ENCODE data around the gene ACAD11. TPM values are rescaled to one million over a fixed set of nuclear protein-coding genes. Genes with fewer than 3 reads are reported as not detected.

Gene ACAD11
- total RNA-seq, 6 donors from 2014 or later: 15.8 to 50.3 (median 19.5) TPM

- ATAC-seq (ENCODE audit: low FRiP score in 2 of 2) (no peak), DNase-seq (no peak)
- 73 to 79% methylated on average over 5 of the region's 5 CpGs for WGBS, 2 donors
Measured at GRCh38 chr3:132538072-132538471, 121.5 kb downstream of the ACAD11 start.

GRCh38 chr3:132537297-132537696 lies 122.3 kb downstream of the ACAD11 start:
- H3K27ac ChIP-seq: no peak overlapping the region
- no peak overlapping the region for H3K4me3 ChIP-seq
- WGBS, 2 donors: 90 to 97% methylated on average over 1 of the region's 1 CpG
- TF ChIP-seq EP300 (IDR thresholded peaks at IDR 0.05) (no peak), CTCF (IDR thresholded peaks at IDR 0.05) (no peak), POLR2A (IDR thresholded peaks at IDR 0.05) (no peak), POLR2AphosphoS5 (IDR thresholded peaks at IDR 0.05) (no peak)
- peaks cover 0 to 5% (median 0%) of the 10 kb centered on the region in 4 donors for H3K4me1 ChIP-seq
- H3K9me3 ChIP-seq: no peaks in the 10 kb centered on the region
- H3K36me3 ChIP-seq: peaks cover 6 to 60% (median 29%) of the 10 kb centered on the region in 4 donors
- no peaks in the 10 kb centered on the region for H3K27me3 ChIP-seq
- no peak for DNase-seq
- no peak for ATAC-seq (ENCODE audit: low FRiP score in 2 of 2)

More at GRCh38 chr3:132538072-132538471, 121.5 kb downstream of the ACAD11 start:
- no peaks in the 10 kb centered on the region for H3K27me3 ChIP-seq
- no peak overlapping the region for H3K4me3 ChIP-seq
- TF ChIP-seq POLR2A (IDR thresholded peaks at IDR 0.05) (no peak), POLR2AphosphoS5 (IDR thresholded peaks at IDR 0.05) (no peak), EP300 (IDR thresholded peaks at IDR 0.05) (no peak), CTCF (IDR thresholded peaks at IDR 0.05) (no peak)
- H3K9me3 ChIP-seq: no peaks in the 10 kb centered on the region
- H3K27ac ChIP-seq: no peak overlapping the region
- H3K36me3 ChIP-seq: peaks cover 6 to 60% (median 29%) of the 10 kb centered on the region in 4 donors
- H3K4me1 ChIP-seq: peaks cover 0 to 5% (median under 1%) of the 10 kb centered on the region in 4 donors

GRCh38 chr3:132536442-132537153 lies 123.0 kb downstream of the ACAD11 start:
- no peak overlapping the region for H3K27ac ChIP-seq
- H3K9me3 ChIP-seq: no peaks in the 10 kb centered on the region
- no peak for TF ChIP-seq CTCF (IDR thresholded peaks at IDR 0.05)
- no peak for TF ChIP-seq POLR2AphosphoS5 (IDR thresholded peaks at IDR 0.05)
- no peak for TF ChIP-seq EP300 (IDR thresholded peaks at IDR 0.05)
- no peak for TF ChIP-seq POLR2A (IDR thresholded peaks at IDR 0.05)
- H3K4me3 ChIP-seq: no peak overlapping the region
- DNase-seq (no peak), ATAC-seq (ENCODE audit: low FRiP score in 2 of 2) (no peak)
- H3K27me3 ChIP-seq: no peaks in the 10 kb centered on the region
- peaks cover 6 to 56% (median 30%) of the 10 kb centered on the region in 4 donors for H3K36me3 ChIP-seq
- 90 to 100% methylated on average over 3 of the region's 3 CpGs for WGBS, 2 donors
- peaks cover 0 to 5% (median 0%) of the 10 kb centered on the region in 4 donors for H3K4me1 ChIP-seq

- WGBS, 2 donors: 57 to 67% methylated on average over 7 of the region's 7 CpGs
- H3K9me3 ChIP-seq: no peaks in the 10 kb centered on the region
- TF ChIP-seq POLR2AphosphoS5 (IDR thresholded peaks at IDR 0.05): no peak
- TF ChIP-seq CTCF (IDR thresholded peaks at IDR 0.05): peak; percentile 40 to 76 (median 55)
- no peak for TF ChIP-seq EP300 (IDR thresholded peaks at IDR 0.05)
- no peak for TF ChIP-seq POLR2A (IDR thresholded peaks at IDR 0.05)
- no peak overlapping the region for H3K27ac ChIP-seq
- ATAC-seq (ENCODE audit: low FRiP score in 2 of 2) (peak; percentile 84 to 93), DNase-seq (peak in 1 of 2 donors; percentile 53)
- H3K27me3 ChIP-seq: no peaks in the 10 kb centered on the region
- peaks cover 6 to 54% (median 36%) of the 10 kb centered on the region in 4 donors for H3K36me3 ChIP-seq
- H3K4me3 ChIP-seq: no peak overlapping the region
- H3K4me1 ChIP-seq: peaks cover 0 to 5% (median 0%) of the 10 kb centered on the region in 4 donors
Measured at GRCh38 chr3:132535575-132536441, 123.8 kb downstream of the ACAD11 start.

Measured in upper lobe of left lung (tissue), 6 donors.